GM13976 (cell line): ENCODE results near the gene RBM4.
"Not testable (repeated sequence)": the region's sequence is repeated elsewhere in the genome, so short reads cannot be mapped to it uniquely, and the experiment has no call there.

Experiments used
- DNase-seq: peaks from one replicate; pipeline ENCODE4 v3.0.0; 2012; ENCODE audit warnings: low spot score
- CTCF ChIP-seq: IDR thresholded peaks from 2 replicates; pipeline ENCODE4 v1.5.1; 2012; ENCODE audit warnings: borderline replicate concordance, mild to moderate bottlenecking; ENCODE audit not compliant: insufficient read depth; ENCODE audit errors: extremely low read depth, missing control alignments, control extremely low read depth
- in situ Hi-C: fragments of 300-500 bp; cut with MboI; formaldehyde crosslinking; loops from one replicate; pipeline ENCODE4 v1.12.0; 2022; ENCODE audit warnings: low sequenced_read_pairs, mixed read lengths, inconsistent platforms; ENCODE audit not compliant: unreplicated experiment

RBM4 gene

GRCh38 chr11:66593650-66594049, 44.9 kb upstream of the RBM4 start:
- no peak for DNase-seq
- TF ChIP-seq CTCF, result no peak
- in situ Hi-C loops, result no loop called here

DNA sequence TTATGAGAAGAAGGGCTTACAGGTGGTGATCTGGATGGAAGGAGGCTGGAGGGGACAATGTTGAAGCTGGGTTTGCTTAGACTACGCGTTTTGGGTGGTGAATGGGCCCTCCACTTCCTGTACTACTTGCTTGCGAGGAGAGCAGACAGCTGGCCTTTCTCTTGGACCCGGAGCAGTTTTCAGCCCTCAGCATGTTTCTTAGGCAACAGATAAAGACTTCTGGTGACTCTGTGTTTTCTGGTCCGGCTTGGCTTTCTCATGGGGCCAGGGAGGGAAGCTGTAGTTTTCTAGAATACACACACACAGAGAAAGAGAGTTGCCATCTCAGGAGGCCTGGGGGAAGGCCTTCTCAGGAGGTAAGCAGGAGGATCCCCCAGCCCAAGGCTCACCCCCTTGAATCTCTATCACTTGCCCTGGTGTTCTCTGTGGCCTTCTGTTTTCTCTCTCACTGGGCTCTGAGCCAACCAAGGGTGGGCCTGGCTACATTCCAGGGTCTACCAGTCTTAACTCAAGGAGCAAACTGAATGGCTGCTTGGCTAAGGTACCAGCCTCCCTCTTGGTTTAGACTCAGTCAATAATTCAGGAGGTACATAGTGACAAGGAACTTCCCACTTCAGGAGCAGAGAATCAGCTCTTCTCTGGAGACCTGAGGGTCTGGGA, 43.1 kb upstream of the RBM4 start:
- in situ Hi-C loops, result no loop called here
- DNase-seq, result no peak

DNA sequence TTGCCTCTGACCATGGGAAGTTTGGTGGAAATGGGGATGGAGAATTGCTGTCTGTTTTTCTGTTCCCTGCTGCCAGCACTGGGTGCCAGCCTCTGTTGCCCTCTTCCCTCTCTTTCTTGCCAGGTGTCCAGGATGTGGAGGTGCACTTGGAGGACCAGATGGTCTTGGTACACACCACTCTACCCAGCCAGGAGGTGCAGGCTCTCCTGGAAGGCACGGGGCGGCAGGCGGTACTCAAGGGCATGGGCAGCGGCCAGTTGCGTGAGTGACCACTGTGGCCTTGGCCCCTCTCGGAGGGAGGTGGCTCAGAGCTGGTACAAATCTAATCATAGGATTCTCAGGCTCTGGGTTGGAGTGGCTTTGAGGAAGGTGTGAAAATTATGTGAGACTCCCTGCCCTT, 39.5 kb upstream of the RBM4 start:
- TF ChIP-seq CTCF, result no peak
- in situ Hi-C loops, result no loop called here
- DNase-seq, result no peak

More for the DNA sequence above, 43.1 kb upstream of the RBM4 start:
- TF ChIP-seq CTCF, result no peak

DNA sequence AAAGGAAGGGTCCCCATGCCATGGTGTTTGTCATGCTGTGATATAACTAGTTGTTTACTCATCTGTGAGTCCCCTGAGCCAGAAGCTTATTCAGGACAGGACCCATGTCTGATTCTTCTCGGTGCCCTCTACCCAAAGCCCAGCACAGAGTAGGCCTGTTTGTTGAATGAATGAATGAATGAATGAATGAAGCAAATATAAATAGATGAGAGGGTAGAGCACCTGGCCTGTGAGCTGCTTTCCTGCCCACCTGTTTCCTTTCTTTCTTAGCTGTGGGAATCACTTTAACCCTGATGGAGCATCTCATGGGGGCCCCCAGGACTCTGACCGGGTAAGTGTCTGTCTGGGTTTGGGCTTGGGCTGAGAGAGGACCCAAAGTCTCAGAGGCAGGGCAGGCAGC, 38.3 kb upstream of the RBM4 start:
- DNase-seq, result no peak
- TF ChIP-seq CTCF, result no peak
- in situ Hi-C loops, result no loop called here

DNA sequence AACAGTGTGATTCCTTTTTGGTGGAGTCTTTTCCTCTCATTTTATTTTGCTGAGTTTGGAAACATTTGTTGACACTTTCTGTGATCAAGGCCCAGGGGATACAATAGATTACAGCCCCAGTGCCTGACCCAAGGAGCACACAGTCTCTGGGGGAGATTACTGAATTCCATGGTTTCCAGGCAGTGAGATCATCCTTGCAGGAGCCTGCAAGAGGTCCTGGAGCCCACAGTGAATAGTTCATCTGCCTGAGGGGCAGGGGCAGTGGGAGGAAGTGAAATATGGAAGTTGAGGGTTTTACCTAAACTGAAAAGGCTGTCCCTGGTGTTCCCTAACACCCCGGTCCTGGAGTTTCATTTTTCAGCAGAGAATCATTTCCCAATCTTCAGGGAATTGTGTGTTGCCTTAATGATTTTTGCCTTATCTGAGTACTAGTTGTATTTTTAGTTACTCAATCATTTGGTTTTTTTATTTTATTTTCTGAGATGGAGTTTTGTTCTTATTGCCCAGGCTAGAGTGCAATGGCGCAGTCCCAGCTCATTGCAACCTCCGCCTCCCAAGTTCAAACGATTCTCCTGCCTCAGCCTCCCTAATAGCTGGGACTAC, 37.8 kb upstream of the RBM4 start:
- DNase-seq, result no peak
- in situ Hi-C loops, result no loop called here
- TF ChIP-seq CTCF, result no peak

- no peak for DNase-seq
- in situ Hi-C loops, result no loop called here
- TF ChIP-seq CTCF, result no peak
These were observed 35.4 kb upstream of the RBM4 start for GRCh38 chr11:66603072-66603471.

DNA sequence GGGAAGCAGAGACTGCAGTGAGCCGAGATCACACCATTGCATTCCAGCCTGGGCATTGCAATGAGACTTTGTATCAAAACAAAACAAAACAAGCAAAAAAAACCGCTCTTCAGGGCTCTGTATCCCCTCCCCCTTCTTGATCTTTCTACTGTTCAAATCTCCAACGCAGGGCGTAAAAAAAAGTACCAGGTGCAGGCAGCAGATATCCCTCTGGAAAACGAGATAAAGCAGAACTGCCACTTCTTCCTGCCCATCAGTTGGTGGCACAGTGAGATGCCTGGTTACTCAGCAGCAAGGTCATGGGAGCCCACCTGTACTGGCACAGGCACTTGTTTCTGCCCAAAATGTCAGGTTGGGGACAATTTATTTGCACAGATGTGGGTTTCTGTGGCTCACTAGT, 34.3 kb upstream of the RBM4 start:
- in situ Hi-C loops, result no loop called here
- DNase-seq, result no peak
- TF ChIP-seq CTCF, result no peak

DNA sequence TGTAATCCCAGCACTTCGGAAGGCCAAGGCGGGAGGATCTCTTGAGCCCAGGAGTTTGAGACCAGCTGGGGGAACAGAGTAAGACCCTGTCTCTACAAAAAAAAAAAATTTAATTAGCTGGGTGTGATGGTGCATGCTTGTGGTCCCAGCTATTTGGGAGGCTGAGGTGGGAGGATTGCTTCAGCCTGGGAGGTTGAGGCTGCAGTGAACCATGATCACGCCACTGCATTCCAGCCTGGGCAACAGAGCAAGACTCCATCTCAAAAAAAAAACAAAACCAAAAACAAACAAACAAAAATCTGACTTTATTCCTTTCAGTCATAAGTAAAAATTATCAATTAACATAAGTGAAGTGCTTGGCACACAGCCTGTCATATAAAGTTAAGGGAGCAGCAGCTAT, 31.9 kb upstream of the RBM4 start:
- DNase-seq, in situ Hi-C loops: not testable (repeated sequence)
